Activated B cell treated with CpG ODN at 0.5 μM for 24 hours (primary cell): ENCODE data around the gene TMEM120B. TPM values are rescaled to one million over a fixed set of nuclear protein-coding genes. Genes with fewer than 3 reads are reported as not detected.
A peak's percentile ranks its signal among the peaks of the same experiment; 100 is the strongest.
"Not testable (repeated sequence)": the region's sequence is repeated elsewhere in the genome, so short reads cannot be mapped to it uniquely, and the experiment has no call there.

ENCODE experiments used
- ATAC-seq: fragments of 200-7000 bp; cut with Tn5 transposase; one replicate; pipeline ENCODE4 v1.10.0; 2021; ENCODE audit warnings: low read depth, mild to moderate bottlenecking, moderate library complexity
- CTCF ChIA-PET: fragments of 350-600 bp; sonication (Branson Sonifier 250); formaldehyde crosslinking; loops from one replicate; lab custom pipeline; 2021; ENCODE audit warnings: antibody characterized with exemption; lab: Charles Lee
- POLR2A ChIA-PET: fragments of 350-600 bp; sonication (Branson Sonifier 250); formaldehyde crosslinking; loops from one replicate; lab custom pipeline; 2021; ENCODE audit warnings: antibody characterized with exemption; lab: Charles Lee
- DNase-seq: peaks from one replicate; pipeline ENCODE4 v3.0.0; 2022
- H3K27ac Mint-ChIP-seq: one replicate; pipeline ENCODE4 v1.8.0; 2020; ENCODE audit warnings: mixed read lengths
- H3K27me3 Mint-ChIP-seq: one replicate; pipeline ENCODE4 v1.8.0; 2021; ENCODE audit warnings: mixed read lengths
- H3K36me3 Mint-ChIP-seq: one replicate; pipeline ENCODE4 v1.8.0; 2021; ENCODE audit warnings: low read depth, mixed read lengths
- H3K4me1 Mint-ChIP-seq: one replicate; pipeline ENCODE4 v1.8.0; 2021; ENCODE audit warnings: mixed read lengths
- H3K4me3 Mint-ChIP-seq: one replicate; pipeline ENCODE4 v1.8.0; 2020; ENCODE audit warnings: mild to moderate bottlenecking, mixed read lengths
- H3K9me3 Mint-ChIP-seq: one replicate; pipeline ENCODE4 v1.8.0; 2020; ENCODE audit warnings: mixed read lengths
- CTCF ChIP-seq: fragments of 200-600 bp; IDR thresholded peaks from one replicate; pipeline ENCODE4 v1.8.0; 2022; ENCODE audit warnings: antibody characterized with exemption, mild to moderate bottlenecking
- intact Hi-C: fragments of 100-400 bp; cut with micrococcal nuclease; formaldehyde crosslinking; loops from one replicate; pipeline ENCODE4 v1.15.1; 2024
- total RNA-seq: library from RNA; stranded (reverse); gene quantifications from 2 replicates; pipeline ENCODE4 v1.2.3, GENCODE V29; 2022

TMEM120B gene
- total RNA-seq, result 7.3 and 8.3 TPM in 2 replicates

- Mint-ChIP-seq H3K36me3 (peaks cover 7% of the 10 kb centered on the region), H3K27me3 (no peaks in the 10 kb centered on the region), H3K27ac (peak within 1 kb of the TSS; percentile 90), H3K4me1 (peaks cover 32% of the 10 kb centered on the region), H3K4me3 (peak within 1 kb of the TSS; percentile 97), H3K9me3 (no peaks in the 10 kb centered on the region)
- ATAC-seq, result peak; percentile 94
- DNase-seq, result peak; percentile 86
- no peak for TF ChIP-seq CTCF
- ChIA-PET POLR2A (interaction anchor here (0.6 to 2.0 kb wide), 12 partner anchors 25 to 514 kb away, joined by 3 to 12 read pairs (median 5); partner anchors contain the start of genes DIABLO, PSMD9 and RHOF), CTCF (interaction anchor here (1.4 to 2.2 kb wide), 3 partner anchors 10 to 82 kb away, joined by 3 to 21 read pairs (median 5); partner anchors contain the start of gene RHOF)
- intact Hi-C loops, result loop anchor here (1.0 kb wide), 6 partner anchors 25 to 176 kb away; partner anchors contain the start of gene PSMD9
Observed at GRCh38 chr12:121712461-121713256, at the start of gene TMEM120B. Gene TMEM120B, plus strand, starts transcription at chr12:121712752. Its CDS starts 144 bp downstream, at chr12:121712896.

GRCh38 chr12:121663610-121663929 lies 49.0 kb upstream of the TMEM120B start:
- Mint-ChIP-seq H3K9me3 (no peaks in the 10 kb centered on the region), H3K4me1 (peaks cover 49% of the 10 kb centered on the region), H3K4me3 (peak overlapping the region; percentile 90), H3K36me3 (peaks cover 23% of the 10 kb centered on the region), H3K27ac (peak overlapping the region; percentile 92), H3K27me3 (no peaks in the 10 kb centered on the region)
- DNase-seq, result no peak
- no peak for TF ChIP-seq CTCF
- intact Hi-C loops, result no loop called here
- ChIA-PET CTCF (interaction anchor here (1.0 kb wide), 2 partner anchors 19 to 111 kb away, joined by 3 to 4 read pairs; no protein-coding TSS in a partner anchor), POLR2A (interaction anchor here (0.6 to 2.9 kb wide), 12 partner anchors 9 to 387 kb away, joined by 3 to 63 read pairs (median 5); partner anchors contain the start of genes KDM2B and ORAI1)
- no peak for ATAC-seq

DNA sequence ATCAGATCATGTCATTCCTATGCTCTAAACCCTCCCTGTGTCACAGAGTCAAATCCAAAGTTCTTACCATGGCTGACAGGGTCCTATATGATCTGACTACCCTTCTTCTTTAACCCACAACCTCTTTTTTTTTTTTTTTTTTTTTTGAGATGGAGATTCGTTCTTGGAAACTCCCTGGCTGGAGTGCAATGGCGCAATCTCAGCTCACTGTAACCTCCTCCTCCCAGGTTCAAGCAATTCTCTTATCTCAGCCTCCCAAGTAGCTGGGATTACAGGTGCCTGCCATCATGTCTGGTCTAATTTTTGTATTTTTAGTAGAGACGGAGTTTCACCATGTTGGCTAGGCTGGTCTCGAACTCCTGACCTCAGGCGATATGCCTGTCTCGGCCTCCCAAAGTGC lies 45.7 kb upstream of the TMEM120B start:
- ChIA-PET POLR2A (interaction anchor here (0.6 to 2.4 kb wide), 10 partner anchors 8 to 199 kb away, joined by 3 to 14 read pairs (median 6); partner anchors contain the start of gene ORAI1), CTCF (interaction anchor here (0.6 to 8.2 kb wide), 2 partner anchors 115 to 128 kb away, joined by 3 to 158 read pairs; no protein-coding TSS in a partner anchor)
- peaks cover 25% of the 10 kb centered on the region for H3K36me3 Mint-ChIP-seq
- ATAC-seq, H3K9me3 Mint-ChIP-seq, H3K4me3 Mint-ChIP-seq, intact Hi-C loops, H3K27me3 Mint-ChIP-seq, DNase-seq: not testable (repeated sequence)
- H3K27ac Mint-ChIP-seq, result peak overlapping the region; percentile 73
- H3K4me1 Mint-ChIP-seq, result peaks cover 44% of the 10 kb centered on the region

DNA sequence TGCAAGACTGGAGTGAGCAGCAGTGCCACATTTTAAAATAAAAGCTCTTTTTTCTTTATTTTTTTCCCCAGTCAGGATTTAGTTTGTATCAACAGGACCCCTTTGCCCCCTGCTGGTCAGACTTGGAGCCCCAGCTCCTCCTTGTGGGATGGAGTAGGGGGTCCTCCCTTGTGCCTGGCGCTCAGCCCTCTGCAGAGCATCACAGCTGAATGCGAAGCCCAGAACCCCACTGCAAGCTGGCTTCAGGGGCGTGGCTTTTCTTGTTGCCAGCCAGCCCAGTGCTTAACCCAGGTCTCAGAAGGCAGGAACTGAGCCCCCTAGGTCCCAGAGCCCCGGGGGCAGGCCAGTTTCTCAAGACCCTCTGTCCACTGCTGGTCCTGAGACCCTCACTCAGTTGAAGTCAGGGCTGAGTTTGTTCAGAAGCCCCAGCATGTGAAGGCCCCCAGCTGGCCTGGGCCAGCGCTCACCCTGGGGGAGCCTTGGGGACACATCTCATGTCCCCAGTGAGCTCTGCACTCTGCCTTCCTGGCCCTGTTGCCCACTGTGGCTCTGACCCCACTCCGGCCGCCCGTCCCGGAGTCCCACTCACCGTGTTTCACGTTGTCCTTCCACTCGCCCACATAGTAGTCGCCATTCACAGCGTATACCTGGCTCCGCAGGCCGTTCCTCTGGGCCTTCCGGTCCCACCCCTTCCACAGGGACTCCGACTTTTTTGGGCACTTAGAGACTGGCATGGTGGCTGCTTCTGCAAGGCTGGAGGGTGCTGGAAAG lies 43.6 kb upstream of the TMEM120B start:
- H3K36me3 Mint-ChIP-seq, result peaks cover 23% of the 10 kb centered on the region
- no peaks in the 10 kb centered on the region for H3K9me3 Mint-ChIP-seq
- intact Hi-C loops, result loop anchor here (1.0 kb wide), 2 partner anchors 43 to 117 kb away; partner anchors contain the start of gene ORAI1
- DNase-seq (peak; percentile 38), ATAC-seq (no peak)
- no peaks in the 10 kb centered on the region for H3K27me3 Mint-ChIP-seq
- H3K27ac Mint-ChIP-seq, result peak overlapping the region; percentile 14
- ChIA-PET CTCF (interaction anchor here (0.6 to 8.2 kb wide), 23 partner anchors 12 to 1406 kb away, joined by 3 to 158 read pairs (median 4); partner anchors contain the start of gene ORAI1), POLR2A (interaction anchor here (0.6 to 2.5 kb wide), 9 partner anchors 11 to 268 kb away, joined by 3 to 50 read pairs (median 7); partner anchors contain the start of gene ORAI1)
- H3K4me3 Mint-ChIP-seq, result no peak overlapping the region
- TF ChIP-seq CTCF, result no peak
- H3K4me1 Mint-ChIP-seq, result peaks cover 49% of the 10 kb centered on the region

DNA sequence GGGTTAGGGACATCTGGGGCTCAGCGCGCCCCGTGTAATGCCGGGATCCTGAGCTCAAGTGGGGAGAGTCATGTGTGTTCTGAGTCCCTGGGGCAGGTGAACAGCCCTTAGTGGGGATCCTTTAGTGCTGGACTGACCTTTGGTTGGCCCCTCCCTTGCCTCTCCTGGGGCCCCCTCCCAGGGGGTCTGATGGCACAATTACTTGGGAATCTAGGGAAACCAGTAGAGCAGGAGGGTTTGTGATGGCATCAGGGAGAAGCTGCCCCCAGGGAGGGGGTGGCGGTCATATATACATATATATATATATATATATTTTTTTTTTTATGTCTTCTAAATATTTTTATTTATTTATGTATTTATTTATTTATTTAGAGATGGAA lies 43.0 kb upstream of the TMEM120B start, which contains the start of gene MORN3:
MORN3 (minus strand) TSS at position 134 of the 380 bp plus-strand sequence. CDS start 171 bp downstream, outside the sequence.
- no peak within 1 kb of the TSS for H3K4me3 Mint-ChIP-seq

More for the DNA sequence above, 43.0 kb upstream of the TMEM120B start, which contains the start of gene MORN3:
- peaks cover 19% of the 10 kb centered on the region for H3K36me3 Mint-ChIP-seq
- peak within 1 kb of the TSS; percentile 14 for H3K27ac Mint-ChIP-seq
- DNase-seq (no peak), ATAC-seq (no peak)
- H3K9me3 Mint-ChIP-seq, result no peaks in the 10 kb centered on the region
- no peak for TF ChIP-seq CTCF
- CTCF ChIA-PET, result interaction anchor here (1.0 to 8.2 kb wide), 8 partner anchors 34 to 191 kb away, joined by 3 to 158 read pairs (median 6); partner anchors contain the start of gene ORAI1
- no peaks in the 10 kb centered on the region for H3K27me3 Mint-ChIP-seq
- intact Hi-C loops, result no loop called here
- peaks cover 43% of the 10 kb centered on the region for H3K4me1 Mint-ChIP-seq
- POLR2A ChIA-PET, result interaction anchor here (1.4 to 2.5 kb wide), 4 partner anchors 32 to 116 kb away, joined by 5 to 50 read pairs (median 14); partner anchors contain the start of gene ORAI1
